ENCODE results near the gene RPL29.
"Not testable (repeated sequence)": the region's sequence is repeated elsewhere in the genome, so short reads cannot be mapped to it uniquely, and the experiment has no call there.

The RPL29 gene

GRCh38 chr3:51995346-51996163, at the start of gene RPL29:
Gene RPL29, minus strand, starts transcription at chr3:51995895. Its CDS starts 434 bp downstream, at chr3:51995461.
- peak; percentile 95 for DNase-seq

DNA sequence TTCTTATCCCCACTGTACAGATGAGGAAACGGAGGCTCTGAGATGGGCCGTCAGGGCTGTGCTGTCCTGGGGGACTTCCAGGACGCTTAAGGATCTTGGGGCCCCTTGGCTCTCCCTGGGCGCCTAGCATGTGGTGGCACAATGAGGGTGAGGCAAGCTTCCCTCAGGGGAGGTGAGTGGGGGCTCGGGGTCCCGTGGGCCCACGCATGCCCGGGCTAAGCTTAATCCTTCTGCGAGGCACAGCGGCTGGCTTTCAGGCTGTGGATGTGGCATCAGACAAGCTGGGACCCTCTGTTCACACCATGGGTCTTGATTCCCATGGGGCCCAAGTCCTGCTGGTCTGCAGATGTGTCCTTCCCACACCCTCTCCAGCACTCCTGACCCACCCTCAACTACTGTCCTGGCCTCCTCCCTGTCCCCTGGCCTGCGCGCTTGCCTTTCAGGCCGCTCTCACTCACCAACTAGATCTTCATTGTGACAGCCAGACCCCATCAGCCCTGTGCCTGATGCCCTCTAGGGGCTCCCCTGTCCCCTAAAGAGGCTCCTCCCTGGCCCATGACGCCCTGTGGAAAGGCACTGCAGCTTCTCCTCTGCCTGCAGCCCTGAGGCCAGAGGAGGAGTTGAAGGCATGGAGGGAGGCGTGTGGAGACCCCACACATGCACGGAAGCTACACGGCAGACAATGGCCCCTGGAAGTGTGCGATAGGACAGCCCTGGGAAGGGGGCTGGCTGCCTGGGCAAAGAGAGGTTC, 49.3 kb upstream of the RPL29 start:
- no peak for DNase-seq

GRCh38 chr3:52043750-52044149, 48.1 kb upstream of the RPL29 start:
- DNase-seq, result no peak

DNA sequence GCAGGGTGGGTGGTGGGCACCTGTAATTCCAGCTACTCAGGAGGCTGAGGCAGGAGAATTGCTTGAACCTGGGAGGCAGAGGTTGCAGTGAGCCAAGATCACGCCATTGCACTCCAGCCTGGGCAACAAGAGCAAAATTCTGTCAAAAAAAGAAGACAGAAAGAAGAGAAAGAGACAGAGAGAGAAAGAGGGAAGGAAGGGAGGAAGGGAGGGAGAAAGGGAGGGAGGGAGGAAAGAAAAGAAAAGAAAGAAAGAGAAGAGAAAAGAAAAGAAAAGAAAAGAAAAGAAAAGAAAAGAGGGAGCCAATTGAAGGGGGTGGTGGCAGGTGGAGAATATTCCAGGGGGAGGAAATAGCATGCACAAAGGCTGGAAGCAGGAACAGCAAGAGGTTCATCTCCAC, 47.3 kb upstream of the RPL29 start:
- DNase-seq, result not testable (repeated sequence)

DNA sequence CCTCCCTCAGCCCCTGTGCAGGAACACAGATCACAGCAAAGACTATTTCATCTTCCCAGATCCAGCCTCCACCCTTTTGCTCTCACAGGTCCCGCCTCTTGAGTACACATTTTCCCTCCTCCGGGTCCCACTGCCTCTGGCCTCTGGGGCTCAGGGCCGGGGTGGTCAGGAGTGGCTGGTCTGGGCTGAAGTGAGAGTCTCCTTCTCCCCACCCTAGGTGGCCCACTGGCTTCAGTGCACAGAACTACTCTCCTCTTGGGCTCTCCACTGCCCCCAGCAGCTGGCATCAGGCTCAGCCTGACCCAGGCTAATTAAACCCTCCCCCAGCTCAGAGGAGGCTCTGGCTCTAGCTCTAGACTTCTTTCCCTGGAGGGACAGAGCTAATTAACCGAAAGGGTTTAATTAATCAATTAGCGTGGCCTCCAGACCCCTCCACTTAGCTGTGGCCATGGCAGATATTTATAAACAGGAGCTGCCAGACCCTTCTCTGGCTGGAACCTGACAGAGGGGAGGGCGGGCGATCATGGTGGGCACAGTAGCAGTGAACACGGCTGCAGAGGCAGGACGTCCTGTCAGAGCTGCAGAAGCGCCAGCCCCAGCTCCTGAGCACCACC, 45.5 kb upstream of the RPL29 start:
- DNase-seq, result no peak

- DNase-seq, result no peak
These were observed 44.9 kb upstream of the RPL29 start for GRCh38 chr3:52040600-52040999.

- DNase-seq, result peak; percentile 69
These were observed 44.2 kb upstream of the RPL29 start for GRCh38 chr3:52039846-52040245.

- no peak for DNase-seq
These were observed 43.7 kb upstream of the RPL29 start for GRCh38 chr3:52039426-52039825.

GRCh38 chr3:52038227-52038626, 42.5 kb upstream of the RPL29 start:
- no peak for DNase-seq

GRCh38 chr3:52037291-52037690, 41.6 kb upstream of the RPL29 start:
- no peak for DNase-seq

- DNase-seq, result no peak
These were observed 41.1 kb upstream of the RPL29 start for GRCh38 chr3:52036829-52037228.

DNA sequence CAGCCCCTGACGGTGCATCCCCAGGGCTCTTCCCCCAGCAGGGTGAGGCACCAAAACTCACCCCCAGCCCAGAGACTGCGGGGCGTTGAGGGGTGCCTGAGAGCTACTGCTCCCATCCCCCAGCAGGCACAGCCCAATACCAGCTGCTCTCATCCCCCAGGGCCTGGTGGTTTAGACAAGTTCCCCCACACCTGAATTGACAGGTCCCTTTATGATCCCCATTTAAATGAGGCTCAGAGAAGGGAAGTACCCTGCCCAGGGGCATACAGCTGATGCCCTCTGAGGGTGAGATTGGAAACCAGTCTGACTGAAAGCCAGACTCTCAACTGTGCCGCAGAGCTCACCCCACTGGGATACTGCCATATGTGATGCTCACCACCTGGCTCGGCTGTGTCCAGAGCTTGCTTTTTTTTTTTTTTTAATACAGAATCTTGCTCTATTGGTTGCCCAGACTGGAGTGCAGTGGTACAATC, 40.6 kb upstream of the RPL29 start:
- no peak for DNase-seq

DNA sequence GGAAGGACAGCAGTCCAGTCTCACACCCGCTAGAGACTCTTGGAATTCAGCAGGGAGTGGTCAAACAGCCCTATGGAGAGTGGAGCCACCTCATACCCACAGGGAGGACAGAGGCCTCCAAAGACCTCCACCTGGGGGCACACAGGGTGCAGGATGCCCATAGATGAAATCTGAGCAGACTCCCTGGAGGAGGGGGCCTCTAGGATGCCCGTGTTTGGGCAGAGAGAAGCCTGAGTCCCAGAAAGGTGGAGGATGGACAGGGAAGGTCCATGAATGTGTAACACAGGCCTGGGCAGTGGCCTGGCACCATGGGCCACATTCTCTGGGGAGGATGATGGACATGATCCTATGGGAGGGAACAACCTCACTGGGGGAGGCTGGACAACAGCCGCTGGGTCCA, 39.0 kb upstream of the RPL29 start:
- no peak for DNase-seq

DNA sequence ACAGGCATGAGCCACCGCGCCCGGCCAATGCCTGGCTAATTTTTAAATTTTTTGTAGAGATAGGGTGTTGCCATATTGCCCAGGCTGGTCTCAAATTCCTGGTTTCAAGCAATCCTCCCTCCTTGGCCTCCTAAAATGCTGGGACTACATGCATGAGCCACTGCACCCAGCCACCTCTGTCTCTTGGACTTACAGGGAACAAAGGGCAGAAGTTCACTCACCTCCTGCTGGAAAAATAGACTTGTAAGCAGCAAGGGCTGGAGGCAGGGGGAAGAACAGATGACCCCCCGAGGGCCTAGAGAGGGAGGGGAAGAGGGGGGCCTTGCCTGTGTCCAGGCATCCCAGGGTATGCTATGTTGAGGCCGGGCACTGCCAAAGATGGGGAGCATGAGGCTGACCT, 38.5 kb upstream of the RPL29 start:
- no peak for DNase-seq

DNA sequence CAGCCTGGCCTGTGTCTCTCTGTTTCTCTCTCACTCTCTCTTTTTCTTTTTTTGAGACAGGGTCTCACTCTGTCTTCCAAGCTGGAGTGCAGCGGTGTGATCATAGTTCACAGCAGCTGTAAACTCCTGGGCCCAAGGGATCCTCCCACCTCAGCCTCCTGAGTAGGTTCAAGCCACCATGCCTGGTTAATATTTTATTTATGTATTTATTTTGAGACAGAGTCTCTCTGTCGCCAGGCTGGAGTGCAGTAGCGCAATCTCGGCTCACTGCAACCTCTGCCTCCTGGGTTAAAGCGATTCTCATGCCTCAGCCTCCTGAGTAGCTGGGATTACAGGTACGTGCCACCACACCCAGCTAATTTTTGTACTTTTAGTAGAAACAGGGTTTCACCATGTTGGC, 38.1 kb upstream of the RPL29 start:
- not testable (repeated sequence) for DNase-seq

- DNase-seq, result no peak
These were observed 37.2 kb upstream of the RPL29 start for GRCh38 chr3:52032702-52033408.

GRCh38 chr3:52031896-52032295, 36.2 kb upstream of the RPL29 start:
- no peak for DNase-seq

GRCh38 chr3:52030714-52031310, 35.1 kb upstream of the RPL29 start:
- DNase-seq, result no peak

- no peak for DNase-seq
These were observed 33.8 kb upstream of the RPL29 start for GRCh38 chr3:52029535-52029934.

DNA sequence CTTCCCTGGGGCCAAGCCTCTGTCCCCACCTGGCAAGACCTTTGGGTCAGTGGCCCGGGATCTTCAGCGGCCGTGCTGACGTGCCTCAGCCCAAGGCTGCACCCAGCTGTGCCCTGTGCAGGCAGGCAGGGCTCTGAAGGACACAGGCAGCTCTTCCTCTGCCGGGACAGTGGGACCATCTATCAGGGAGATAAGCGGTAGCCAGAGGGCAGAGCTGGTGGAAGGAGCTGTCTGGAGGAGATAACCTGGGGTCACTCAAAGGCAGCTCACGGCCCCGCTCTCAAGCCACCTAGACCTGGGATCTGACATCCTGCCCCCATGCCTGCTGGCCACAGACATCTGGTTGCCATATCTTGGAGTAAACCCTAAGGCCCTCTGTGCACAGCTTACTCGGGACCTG, 33.4 kb upstream of the RPL29 start:
- no peak for DNase-seq

GRCh38 chr3:52028572-52028971, 32.9 kb upstream of the RPL29 start:
- no peak for DNase-seq

GRCh38 chr3:52026041-52026440, 30.3 kb upstream of the RPL29 start:
- no peak for DNase-seq

GRCh38 chr3:52025453-52025852, 29.8 kb upstream of the RPL29 start:
- DNase-seq, result no peak

Measured in left hindlimb (tissue), 1 donor.